Measurements from ENCODE around the gene EHD2.
"Not testable (repeated sequence)": the region's sequence is repeated elsewhere in the genome, so short reads cannot be mapped to it uniquely, and the experiment has no call there.

Gene EHD2

GRCh38 chr19:47769534-47769933 is 56.3 kb downstream of the EHD2 start:
- DNase-seq (ENCODE audit: low spot score) = no peak

DNA sequence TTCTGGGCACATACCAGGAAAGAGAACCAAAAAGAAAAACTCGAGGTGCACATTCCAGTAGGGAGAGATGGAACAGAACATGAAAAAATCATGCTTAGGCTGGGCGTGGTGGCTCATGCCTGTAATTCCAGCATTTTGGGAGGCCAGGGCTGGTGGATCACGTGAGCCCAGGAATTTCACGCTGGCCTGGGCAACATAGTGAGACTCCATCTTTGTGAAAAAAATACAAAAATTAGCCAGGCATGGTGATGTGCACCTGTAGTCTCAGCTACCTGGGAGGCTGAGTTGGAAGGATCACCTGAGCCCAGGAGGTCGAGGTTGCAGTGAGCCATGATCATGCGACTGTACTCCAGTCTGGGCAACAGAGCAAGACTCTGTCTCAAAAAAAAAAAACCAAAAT is 58.1 kb downstream of the EHD2 start:
- DNase-seq (ENCODE audit: low spot score) = not testable (repeated sequence)

DNA sequence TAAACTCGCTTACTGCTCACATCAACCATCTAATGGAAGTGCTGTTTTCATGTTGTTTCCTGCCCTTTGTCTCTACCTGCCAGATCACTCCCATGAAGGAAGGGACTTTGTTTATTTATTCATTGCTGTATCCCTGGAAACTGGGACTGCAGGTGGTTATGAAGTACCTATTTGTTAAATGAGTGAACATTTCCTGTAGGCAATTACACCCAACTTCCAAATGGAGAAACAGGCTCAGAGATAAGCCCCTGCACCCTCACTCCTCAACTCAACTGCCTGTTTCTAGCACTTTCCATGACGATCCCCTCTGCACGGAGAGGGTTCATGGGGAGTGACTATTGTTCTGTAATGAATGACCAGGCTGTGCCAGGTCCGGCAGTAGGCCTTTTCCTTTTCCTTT is 63.3 kb downstream of the EHD2 start:
- peak; percentile 63 for DNase-seq (ENCODE audit: low spot score)

- DNase-seq (ENCODE audit: low spot score) = not testable (repeated sequence)
Observed at GRCh38 chr19:47777245-47778048, 64.2 kb downstream of the EHD2 start.

DNA sequence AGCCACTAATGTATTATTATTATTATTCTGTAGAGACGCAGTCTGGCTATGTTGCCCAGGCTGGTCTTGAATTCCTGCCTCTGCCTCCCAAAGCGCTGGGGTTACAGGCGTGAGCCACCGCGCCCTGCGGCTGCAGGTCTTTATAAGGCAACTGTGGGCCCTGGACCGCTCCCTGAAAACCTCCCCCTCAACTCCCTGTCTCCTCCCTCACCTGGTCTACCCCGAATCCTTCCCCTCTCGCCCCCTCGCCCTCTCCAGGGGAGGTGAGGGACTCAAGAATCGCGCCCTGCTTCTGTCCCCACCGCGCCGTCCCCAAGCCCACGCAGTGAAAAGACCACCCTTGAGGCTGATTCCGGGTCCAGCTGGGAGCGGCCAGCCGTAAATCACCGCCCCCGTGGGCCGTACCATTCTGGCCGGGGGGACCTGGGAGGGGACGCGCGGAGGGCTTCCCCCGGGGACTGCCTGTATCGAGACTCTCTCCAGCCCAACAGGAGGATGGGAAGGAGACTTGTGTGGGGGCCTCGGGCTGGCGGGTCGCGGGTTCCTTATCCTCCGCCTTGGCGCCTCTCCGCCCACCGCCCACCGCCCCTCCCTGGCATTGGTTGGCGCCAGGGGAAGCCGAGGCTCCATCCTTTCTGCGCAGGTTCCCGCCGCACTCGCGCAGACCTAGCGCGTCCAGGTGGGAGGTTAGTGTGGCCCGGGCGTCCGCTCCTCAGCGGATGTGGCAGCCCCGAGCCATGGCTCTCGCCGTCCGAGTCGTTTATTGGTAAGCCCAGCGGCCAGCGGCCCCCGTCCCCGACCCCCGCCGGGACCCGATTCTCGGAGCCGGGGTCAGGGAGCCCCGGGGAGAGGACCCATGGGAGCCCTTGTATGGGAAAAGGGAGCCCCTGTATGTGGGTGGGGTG is 65.1 kb downstream of the EHD2 start, which contains the start of gene SELENOW:
TSS of gene SELENOW (plus strand) at position 655 of the 905 bp plus-strand sequence. CDS start at position 738, 83 bp downstream.
- peak; percentile 79 for DNase-seq (ENCODE audit: low spot score)

DNA sequence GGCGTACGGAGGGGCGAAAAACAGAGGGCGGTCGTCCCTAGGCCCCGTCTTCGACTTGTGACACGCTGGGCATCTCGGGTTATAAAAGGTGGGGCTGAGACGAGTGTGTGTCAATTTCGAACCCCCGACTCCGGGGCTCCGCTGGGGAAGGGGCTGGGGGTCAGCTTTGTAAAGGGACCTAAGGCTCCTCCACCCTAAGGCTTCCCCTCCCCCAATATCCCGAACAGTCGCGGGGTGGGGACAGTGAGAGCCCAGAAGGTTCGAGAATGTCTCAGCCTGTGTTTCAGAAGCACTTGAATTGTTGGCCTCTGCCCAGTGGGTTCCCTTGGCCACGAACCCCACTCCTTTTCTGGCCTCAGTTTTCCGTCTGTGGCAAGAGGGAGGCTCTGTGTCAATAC is 65.7 kb downstream of the EHD2 start:
- DNase-seq (ENCODE audit: low spot score) = no peak

DNA sequence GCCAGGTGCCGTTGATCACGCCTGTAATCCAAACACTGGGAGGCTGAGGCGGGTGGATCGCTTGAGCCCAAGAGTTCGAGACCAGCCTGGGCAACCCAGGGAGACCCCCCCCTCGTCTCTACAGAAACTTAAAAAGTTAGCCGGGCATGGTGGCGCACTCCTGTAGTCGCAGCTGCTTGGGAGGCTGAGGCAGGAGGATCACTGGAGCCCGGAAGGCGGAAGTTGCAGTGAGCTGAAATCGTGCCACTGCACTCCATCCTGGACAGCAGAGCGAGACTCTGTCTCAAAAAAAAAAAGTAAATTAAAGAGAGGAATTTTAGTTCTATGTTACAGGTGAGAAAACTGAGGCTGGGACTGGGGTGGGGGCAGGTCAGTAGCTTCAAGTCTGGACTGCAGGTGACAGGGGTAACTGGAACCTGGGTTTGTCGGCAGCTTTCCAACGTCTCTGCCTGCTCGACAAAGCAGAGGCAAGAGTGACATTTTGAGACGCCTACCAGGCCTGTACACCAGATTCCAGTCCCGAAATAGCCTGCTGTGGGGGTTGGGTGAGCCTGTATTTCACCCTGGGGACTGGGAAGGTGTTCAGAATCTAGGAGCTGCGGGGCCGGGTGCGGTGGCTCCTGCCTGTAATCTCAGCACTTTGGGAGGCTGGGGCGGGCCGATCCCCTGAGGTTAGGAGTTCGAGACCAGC is 66.4 kb downstream of the EHD2 start:
- DNase-seq (ENCODE audit: low spot score) = no peak

GRCh38 chr19:47780215-47780551 is 67.0 kb downstream of the EHD2 start:
- DNase-seq (ENCODE audit: low spot score) = no peak

- no peak for DNase-seq (ENCODE audit: low spot score)
Observed at GRCh38 chr19:47781590-47782262, 68.5 kb downstream of the EHD2 start.

GRCh38 chr19:47786566-47786965 is 73.3 kb downstream of the EHD2 start:
- DNase-seq (ENCODE audit: low spot score) = no peak

DNA sequence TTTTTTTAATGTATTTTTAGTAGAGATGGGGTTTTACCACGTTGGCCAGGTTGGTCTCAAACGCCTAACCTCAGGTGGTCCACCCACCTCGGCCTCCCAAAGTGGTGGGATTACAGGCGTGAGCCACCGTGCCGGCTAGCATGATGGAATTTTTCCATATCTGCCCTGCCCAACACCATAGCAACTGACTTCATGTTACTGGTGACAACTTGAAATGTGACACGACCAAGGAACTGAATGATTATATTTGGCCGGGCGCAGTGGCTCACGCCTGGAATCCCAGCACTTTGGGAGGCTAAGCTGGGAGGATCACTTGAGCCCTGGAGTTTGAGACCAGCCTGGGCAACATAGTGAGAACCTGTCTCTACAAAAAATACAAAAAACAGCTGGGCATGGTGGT is 74.1 kb downstream of the EHD2 start:
- DNase-seq (ENCODE audit: low spot score) = not testable (repeated sequence)

DNA sequence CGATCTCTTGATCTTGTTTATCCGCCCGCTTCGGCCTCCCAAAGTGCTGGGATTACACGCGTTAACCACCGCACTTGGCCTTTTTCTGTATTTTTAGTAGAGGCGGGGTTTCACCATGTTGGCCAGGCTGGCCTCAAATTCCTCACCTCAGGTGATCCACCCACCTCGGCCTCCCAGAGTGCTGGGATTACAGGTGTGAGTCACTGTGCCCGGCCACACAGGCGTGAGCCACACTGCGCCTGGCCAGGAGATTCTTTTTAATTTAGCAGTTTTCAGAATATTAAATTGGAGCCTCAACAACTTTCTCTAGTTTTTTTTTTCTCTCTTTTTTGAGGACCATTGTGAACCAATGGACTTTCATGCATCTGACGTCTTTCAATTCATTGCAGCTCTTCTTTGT is 76.6 kb downstream of the EHD2 start:
- not testable (repeated sequence) for DNase-seq (ENCODE audit: low spot score)

- peak; percentile 67 for DNase-seq (ENCODE audit: low spot score)
Observed at GRCh38 chr19:47790398-47790814, 77.2 kb downstream of the EHD2 start.

DNA sequence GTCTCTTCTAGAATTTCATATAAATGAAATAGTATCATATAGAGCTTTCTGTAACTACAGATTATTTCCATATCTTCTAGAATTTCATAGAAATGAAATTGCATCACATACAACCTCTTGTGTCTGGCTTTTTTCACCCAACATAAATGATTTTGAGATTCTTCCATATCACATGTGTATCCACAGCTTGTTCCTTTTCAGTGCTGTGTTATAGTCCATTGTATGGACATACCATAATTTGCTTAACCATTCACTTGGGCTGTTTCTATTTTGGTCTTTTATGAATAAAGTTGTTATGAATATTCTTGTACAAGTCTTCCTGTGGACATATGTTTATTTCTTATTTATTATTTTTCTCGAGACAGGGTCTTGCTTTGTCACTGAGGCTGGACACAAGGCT is 79.4 kb downstream of the EHD2 start:
- DNase-seq (ENCODE audit: low spot score) = no peak

Measured in LoVo (cell line).